Aorta (tissue), 5 donors: Measurements from ENCODE around the gene C1GALT1. TPM values are rescaled to one million over a fixed set of nuclear protein-coding genes. Genes with fewer than 3 reads are reported as not detected.
A peak's percentile ranks its signal among the peaks of the same experiment; 100 is the strongest.

Experiments used
- ATAC-seq: fragments of 200-7000 bp; cut with Tn5 transposase; one replicate; pipeline ENCODE4 v1.9.1; 2022; ENCODE audit warnings: moderate library complexity; ENCODE audit not compliant: low FRiP score
- DNase-seq, 2 donors: peaks; one replicate each; pipeline ENCODE4 v3.0.0-alpha.2; 2020
- H3K27ac ChIP-seq, 2 donors: one replicate each; pipeline ENCODE4 v1.5.1; 2013; ENCODE audit warnings: low read length in 2 of 2, mild to moderate bottlenecking in 2 of 2, moderate library complexity in 2 of 2, control low read depth in 1 of 2, inconsistent platforms in 1 of 2, low read depth in 1 of 2
- H3K27me3 ChIP-seq, 2 donors: one replicate each; pipeline ENCODE4 v1.6.1; 2013; ENCODE audit warnings: control low read depth in 1 of 2, low read length in 1 of 2, mild to moderate bottlenecking in 1 of 2, moderate library complexity in 1 of 2; ENCODE audit not compliant: insufficient read depth in 2 of 2, control insufficient read depth in 1 of 2
- H3K36me3 ChIP-seq, 2 donors: one replicate each; pipeline ENCODE4 v1.6.1; 2013; ENCODE audit warnings: control low read depth in 1 of 2, low read length in 1 of 2, mild to moderate bottlenecking in 1 of 2; ENCODE audit not compliant: insufficient read depth in 2 of 2, control insufficient read depth in 1 of 2
- H3K4me1 ChIP-seq, 2 donors: one replicate each; pipeline ENCODE4 v1.6.1; 2013; ENCODE audit warnings: low read length in 2 of 2, control low read depth in 1 of 2, mild to moderate bottlenecking in 1 of 2, moderate library complexity in 1 of 2; ENCODE audit not compliant: insufficient read depth in 2 of 2, control insufficient read depth in 1 of 2
- H3K4me3 ChIP-seq, 2 donors: one replicate each; pipeline ENCODE4 v1.5.1; 2013; ENCODE audit warnings: low read length in 2 of 2, control low read depth in 1 of 2, mild to moderate bottlenecking in 1 of 2
- H3K9me3 ChIP-seq: one replicate; pipeline ENCODE4 v1.6.1; 2013; ENCODE audit warnings: mild to moderate bottlenecking, low read length; ENCODE audit not compliant: control insufficient read depth
- WGBS, 2 donors: extraction: QIAGEN DNeasy Blood & Tissue Kit; methylation state at CpG; one replicate each; pipeline ENCODE4 v1.1.7; 2013; 5-methylcytosine and 5-hydroxymethylcytosine counted together
- intact Hi-C, 2 donors: fragments of 100-400 bp; cut with DNase I; formaldehyde crosslinking; loops; one replicate each; pipeline versions ENCODE4 v1.14.2 to v1.15.0; 2022
- polyA plus RNA-seq, 2 donors: library from polyadenylated mRNA; stranded (reverse); fragments of 200-250 nt; gene quantifications; one replicate each; pipeline ENCODE4 v1.2.3, GENCODE V29; 2013
- total RNA-seq, 2 donors: library from RNA; stranded (reverse); fragmentation: NEBNext Ultra II Directional; extraction: Animal tissue kit (Norgen Biotek cat#: 25700); gene quantifications; one replicate each; pipeline ENCODE4 v1.2.1, GENCODE V29; 2021
- donor health status: healthy with polysubstance abuse.
- donor health status: Bipolar disorder and iron deficiency.
- donor health status: DM: no; HTN: no; CAD: no.
- donor health status: DM: no; HTN: no; CAD: no.
- donor health status: DM: yes; HTN: yes; CAD: no.

Gene C1GALT1
- total and polyA plus RNA-seq, 4 donors, result 3.4 to 43.8 (median 13.5) TPM

- ATAC-seq, result no peak
- peaks cover 0 to 3% of the 10 kb centered on the region in 2 donors for H3K36me3 ChIP-seq
- H3K27me3 ChIP-seq, result no peaks in the 10 kb centered on the region
- no peak overlapping the region for H3K27ac ChIP-seq
- H3K4me3 ChIP-seq, result no peak overlapping the region
- no peaks in the 10 kb centered on the region for H3K4me1 ChIP-seq
- WGBS, 2 donors, result 85% methylated on average over 1 of the region's 1 CpG
- peaks cover 1% of the 10 kb centered on the region for H3K9me3 ChIP-seq
- no peak for DNase-seq
- intact Hi-C loops, result no loop called here
Observed at GRCh38 chr7:7177044-7177517, 5.3 kb upstream of the C1GALT1 start.

DNA sequence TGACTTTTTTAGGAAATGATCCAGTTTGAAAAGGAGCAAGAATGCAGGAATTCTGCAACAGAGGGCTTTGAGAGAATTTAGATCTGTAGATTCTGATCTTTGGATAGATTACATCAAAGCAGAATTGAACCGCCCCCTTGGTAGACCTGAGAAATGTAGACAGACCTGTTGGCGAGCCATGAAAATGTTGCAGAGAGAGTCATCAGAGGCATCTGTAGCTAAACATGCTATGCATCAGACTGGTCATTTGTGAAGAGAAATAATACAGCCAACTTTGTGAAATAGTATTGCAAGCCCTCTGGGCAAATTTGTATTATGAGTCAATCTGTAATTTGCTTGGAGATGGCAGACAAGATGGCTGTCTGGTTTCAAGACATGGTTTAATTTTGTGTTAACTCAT is 4.3 kb upstream of the C1GALT1 start:
- ATAC-seq, result no peak
- no peak overlapping the region for H3K4me3 ChIP-seq
- H3K27me3 ChIP-seq, result no peaks in the 10 kb centered on the region
- no peak for DNase-seq
- intact Hi-C loops, result no loop called here
- H3K27ac ChIP-seq, result no peak overlapping the region
- peaks cover 0 to 3% of the 10 kb centered on the region in 2 donors for H3K36me3 ChIP-seq
- 96 to 99% methylated on average over 2 of the region's 2 CpGs for WGBS, 2 donors
- no peaks in the 10 kb centered on the region for H3K4me1 ChIP-seq
- peaks cover 1% of the 10 kb centered on the region for H3K9me3 ChIP-seq

DNA sequence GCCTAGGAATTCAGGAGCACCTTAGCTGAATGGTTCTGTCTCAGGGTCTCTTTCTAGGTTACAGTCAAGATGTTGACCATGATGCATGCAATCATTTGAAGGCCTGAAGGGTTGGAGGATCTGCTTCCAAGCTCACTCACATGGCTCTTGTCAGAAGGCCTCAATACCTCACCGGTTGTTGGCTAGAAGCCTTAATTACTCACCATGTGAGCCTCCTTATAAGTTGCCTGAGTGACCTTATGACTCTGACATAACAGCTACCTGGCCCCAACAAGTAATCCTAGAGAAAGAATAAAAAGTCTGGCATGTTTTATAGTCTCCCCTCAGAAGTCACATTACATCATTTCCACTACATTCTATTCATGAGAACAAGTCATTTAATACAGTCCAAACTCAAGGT is 3.4 kb upstream of the C1GALT1 start:
- ATAC-seq (no peak), DNase-seq (no peak)
- Histone ChIP-seq H3K36me3 (no peaks in the 10 kb centered on the region), H3K4me3 (no peak overlapping the region), H3K27ac (no peak overlapping the region), H3K4me1 (no peaks in the 10 kb centered on the region), H3K27me3 (no peaks in the 10 kb centered on the region), H3K9me3 (peaks cover 1% of the 10 kb centered on the region)
- 88 to 97% methylated on average over 1 of the region's 1 CpG for WGBS, 2 donors
- intact Hi-C loops, result no loop called here

GRCh38 chr7:7180725-7181449 is 1.5 kb upstream of the C1GALT1 start:
- Histone ChIP-seq H3K4me3 (no peak overlapping the region), H3K36me3 (no peaks in the 10 kb centered on the region), H3K9me3 (no peaks in the 10 kb centered on the region), H3K27ac (no peak overlapping the region), H3K27me3 (no peaks in the 10 kb centered on the region), H3K4me1 (no peaks in the 10 kb centered on the region)
- intact Hi-C loops, result loop anchor here (10.0 kb wide), 2 partner anchors 464 to 784 kb away; partner anchors contain the start of genes GLCCI1 (in 1 of the 2) and UMAD1 (in 1 of the 2)
- ATAC-seq, result no peak
- no peak for DNase-seq
- WGBS, 2 donors, result 90 to 91% methylated on average over 8 of the region's 8 CpGs

GRCh38 chr7:7181519-7182155 is 707 bp upstream of the C1GALT1 start:
- Histone ChIP-seq H3K4me1 (no peaks in the 10 kb centered on the region), H3K27me3 (no peaks in the 10 kb centered on the region), H3K4me3 (peak overlapping the region; percentile 74 to 87), H3K27ac (peak overlapping the region; percentile 94 to 97), H3K36me3 (no peaks in the 10 kb centered on the region), H3K9me3 (no peaks in the 10 kb centered on the region)
- intact Hi-C loops, result loop anchor here (10.0 kb wide), 2 partner anchors 463 to 783 kb away; partner anchors contain the start of genes GLCCI1 (in 1 of the 2) and UMAD1 (in 1 of the 2)
- 0% methylated on average over 12 of the region's 12 CpGs for WGBS, 2 donors
- DNase-seq (peak; percentile 37 to 51), ATAC-seq (peak; percentile 22)

DNA sequence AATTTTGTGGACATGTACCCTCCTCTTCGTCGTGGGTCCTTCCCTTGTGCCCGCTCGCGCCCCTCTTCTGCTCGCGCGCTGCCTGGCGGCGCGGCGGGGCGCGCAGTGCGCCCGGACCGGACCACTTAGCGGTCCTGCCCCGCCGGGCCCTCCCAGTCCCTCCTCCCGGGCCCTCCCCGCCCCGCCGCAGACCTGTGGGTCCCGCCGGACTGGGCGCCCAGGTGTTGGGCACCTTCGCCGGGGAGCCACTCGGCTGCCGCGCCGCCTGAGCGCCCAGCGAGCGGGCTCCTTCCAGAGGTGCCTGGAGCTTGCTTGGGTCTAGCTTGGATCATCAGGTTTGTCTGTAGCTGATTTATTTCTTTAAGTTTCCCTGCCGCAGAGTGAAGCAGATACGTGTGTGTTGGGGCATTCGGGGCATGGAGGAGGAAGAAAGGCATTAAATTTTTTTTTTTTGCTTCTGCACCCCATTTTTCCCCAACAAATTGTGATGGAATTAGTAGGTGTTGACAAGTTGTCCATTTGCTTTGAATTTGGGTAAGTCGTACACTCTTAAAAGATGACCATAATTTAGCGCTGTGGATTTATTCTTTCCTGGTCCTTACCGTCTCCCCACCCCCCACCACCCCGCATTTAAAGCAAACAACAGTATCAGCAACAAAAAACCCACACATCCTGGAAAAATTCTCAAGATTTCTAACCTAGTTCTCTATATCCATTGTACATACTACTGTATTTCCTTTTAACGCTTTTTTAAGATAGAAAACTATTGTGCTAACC is 905 bp downstream of the C1GALT1 start:
- peak overlapping the region; percentile 62 to 94 for H3K4me3 ChIP-seq
- no peaks in the 10 kb centered on the region for H3K4me1 ChIP-seq
- DNase-seq (peak; percentile 58 to 82), ATAC-seq (peak; percentile 73)
- no peaks in the 10 kb centered on the region for H3K9me3 ChIP-seq
- H3K27me3 ChIP-seq, result no peaks in the 10 kb centered on the region
- no peaks in the 10 kb centered on the region for H3K36me3 ChIP-seq
- H3K27ac ChIP-seq, result peak overlapping the region in 1 of 2 donors; percentile 77
- 1% methylated on average over 31 to 44 of the region's 44 CpGs for WGBS, 2 donors
- intact Hi-C loops, result loop anchor here (10.0 kb wide), 2 partner anchors 462 to 782 kb away; partner anchors contain the start of genes GLCCI1 (in 1 of the 2) and UMAD1 (in 1 of the 2)

- Histone ChIP-seq H3K9me3 (no peaks in the 10 kb centered on the region), H3K4me1 (no peaks in the 10 kb centered on the region), H3K27ac (no peak overlapping the region), H3K27me3 (no peaks in the 10 kb centered on the region), H3K36me3 (no peaks in the 10 kb centered on the region), H3K4me3 (no peak overlapping the region)
- no peak for ATAC-seq
- WGBS, 2 donors, result 57 to 62% methylated on average over 4 of the region's 4 CpGs
- no peak for DNase-seq
- intact Hi-C loops, result loop anchor here (10.0 kb wide), 2 partner anchors 461 to 781 kb away; partner anchors contain the start of genes GLCCI1 (in 1 of the 2) and UMAD1 (in 1 of the 2)
Observed at GRCh38 chr7:7183838-7184463, 1.6 kb downstream of the C1GALT1 start.
